ENCODE measurements around the gene AHDC1. TPM values are rescaled to one million over a fixed set of nuclear protein-coding genes. Genes with fewer than 3 reads are reported as not detected.

AHDC1 gene
- total RNA-seq, 2 experiments from 2014 or later, result 6.5 to 13.8 TPM

DNA sequence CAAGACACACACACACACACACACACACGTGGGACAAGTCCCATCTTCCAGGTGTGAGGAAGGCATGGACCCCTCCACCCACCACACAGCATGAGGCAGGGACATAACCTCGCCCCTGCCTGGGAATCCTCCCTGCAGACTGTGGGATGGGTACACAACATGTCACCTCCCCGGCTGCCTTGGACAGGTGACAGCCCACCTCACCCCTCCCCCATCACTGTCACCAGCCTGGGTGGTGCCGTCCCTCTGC lies 40.7 kb downstream of the AHDC1 start:
- H3K4me1 ChIP-seq (ENCODE audit: insufficient read depth, low read length, poor library complexity, severe bottlenecking), result peaks cover 13% of the 10 kb centered on the region
- intact Hi-C loops (cut with micrococcal nuclease; ENCODE audit: unreplicated experiment), result no loop called here
- no peak overlapping the region for H3K4me2 ChIP-seq (ENCODE audit: low read length)
- H3K9me2 ChIP-seq (ENCODE audit: insufficient read depth, low read length), result no peaks in the 10 kb centered on the region
- H2AFZ ChIP-seq (ENCODE audit: low read length), result no peak overlapping the region
- no peak overlapping the region for H3K27ac ChIP-seq (ENCODE audit: low read depth, low read length, poor library complexity, severe bottlenecking)
- ChIA-PET CTCF (ENCODE audit: unreplicated experiment) (no interaction called here), POLR2A (interaction anchor here (0.5 kb wide), 1 partner anchor 37 kb away, joined by 3 read pairs; no protein-coding TSS in a partner anchor)
- no peaks in the 10 kb centered on the region for H3K36me3 ChIP-seq (ENCODE audit: insufficient read depth, low read length)
- H3K79me2 ChIP-seq (ENCODE audit: insufficient read depth, low read depth, low read length), result no peaks in the 10 kb centered on the region
- no peak overlapping the region for H3K4me3 ChIP-seq (ENCODE audit: low read depth, low read length, poor library complexity, severe bottlenecking)
- no peaks in the 10 kb centered on the region for H4K20me1 ChIP-seq (ENCODE audit: insufficient read depth, low read length)
- no peak for DNase-seq (ENCODE audit: low spot score)
- TF ChIP-seq CTCF (conservative IDR thresholded peaks at IDR 0.05; ENCODE audit: low read length) (no peak), EZH2phosphoT487 (IDR thresholded peaks at IDR 0.05; ENCODE audit: borderline replicate concordance, low read depth, low read length) (no peak)
- no TSS peak for BruUV-seq (replicated peaks)
- no peaks in the 10 kb centered on the region for H3K9me3 ChIP-seq (ENCODE audit: low read length)

GRCh38 chr1:27562534-27563340 lies 41.2 kb downstream of the AHDC1 start:
- Histone ChIP-seq H3K36me3 (ENCODE audit: insufficient read depth, low read length) (no peaks in the 10 kb centered on the region), H2AFZ (ENCODE audit: low read length) (no peak overlapping the region), H3K27ac (ENCODE audit: low read depth, low read length, poor library complexity, severe bottlenecking) (no peak overlapping the region), H3K4me3 (ENCODE audit: low read depth, low read length, poor library complexity, severe bottlenecking) (no peak overlapping the region), H4K20me1 (ENCODE audit: insufficient read depth, low read length) (no peaks in the 10 kb centered on the region), H3K9me3 (ENCODE audit: low read length) (no peaks in the 10 kb centered on the region), H3K4me1 (ENCODE audit: insufficient read depth, low read length, poor library complexity, severe bottlenecking) (peaks cover 8% of the 10 kb centered on the region), H3K9me2 (ENCODE audit: insufficient read depth, low read length) (no peaks in the 10 kb centered on the region), H3K79me2 (ENCODE audit: insufficient read depth, low read depth, low read length) (no peaks in the 10 kb centered on the region), H3K4me2 (ENCODE audit: low read length) (no peak overlapping the region)
- TF ChIP-seq CTCF (conservative IDR thresholded peaks at IDR 0.05; ENCODE audit: low read length) (no peak), EZH2phosphoT487 (IDR thresholded peaks at IDR 0.05; ENCODE audit: borderline replicate concordance, low read depth, low read length) (no peak)
- BruUV-seq (replicated peaks), result no TSS peak
- intact Hi-C loops (cut with micrococcal nuclease; ENCODE audit: unreplicated experiment), result no loop called here
- ChIA-PET CTCF (ENCODE audit: unreplicated experiment) (no interaction called here), POLR2A (interaction anchor here (0.5 to 0.6 kb wide), 2 partner anchors 37 to 142 kb away, joined by 3 read pairs; no protein-coding TSS in a partner anchor)
- no peak for DNase-seq (ENCODE audit: low spot score)

DNA sequence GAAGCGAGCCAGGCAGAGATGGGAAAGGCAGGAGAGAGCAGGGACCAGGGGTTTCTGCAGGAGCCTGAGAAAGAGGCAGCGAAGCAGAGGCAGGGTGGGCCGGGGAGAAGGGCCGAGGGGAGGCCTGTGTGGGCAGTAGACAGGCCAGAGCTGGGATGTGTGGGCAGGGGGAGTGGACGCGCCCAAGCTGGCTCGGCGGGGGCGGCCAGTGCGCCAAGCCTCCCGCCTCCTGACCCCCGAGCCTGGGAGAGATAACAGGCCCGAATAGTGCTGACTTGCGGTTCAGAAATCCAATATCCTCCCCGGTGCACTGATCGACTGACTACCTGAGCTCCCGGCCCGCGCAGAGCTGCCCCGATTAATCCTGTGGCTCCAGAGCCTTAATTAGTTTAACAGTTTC lies 41.9 kb downstream of the AHDC1 start:
- H3K4me2 ChIP-seq (ENCODE audit: low read length), result no peak overlapping the region
- TF ChIP-seq EZH2phosphoT487 (IDR thresholded peaks at IDR 0.05; ENCODE audit: borderline replicate concordance, low read depth, low read length), result no peak
- no peak for TF ChIP-seq CTCF (conservative IDR thresholded peaks at IDR 0.05; ENCODE audit: low read length)
- no peak overlapping the region for H3K27ac ChIP-seq (ENCODE audit: low read depth, low read length, poor library complexity, severe bottlenecking)
- ChIA-PET CTCF (ENCODE audit: unreplicated experiment) (no interaction called here), POLR2A (interaction anchor here (0.6 kb wide), 1 partner anchor 141 kb away, joined by 3 read pairs; no protein-coding TSS in a partner anchor)
- H2AFZ ChIP-seq (ENCODE audit: low read length), result no peak overlapping the region
- DNase-seq (ENCODE audit: low spot score), result no peak
- H3K36me3 ChIP-seq (ENCODE audit: insufficient read depth, low read length), result no peaks in the 10 kb centered on the region
- no peaks in the 10 kb centered on the region for H3K9me3 ChIP-seq (ENCODE audit: low read length)
- no peaks in the 10 kb centered on the region for H4K20me1 ChIP-seq (ENCODE audit: insufficient read depth, low read length)
- no peaks in the 10 kb centered on the region for H3K9me2 ChIP-seq (ENCODE audit: insufficient read depth, low read length)
- intact Hi-C loops (cut with micrococcal nuclease; ENCODE audit: unreplicated experiment), result no loop called here
- no peak overlapping the region for H3K4me3 ChIP-seq (ENCODE audit: low read depth, low read length, poor library complexity, severe bottlenecking)
- no peaks in the 10 kb centered on the region for H3K79me2 ChIP-seq (ENCODE audit: insufficient read depth, low read depth, low read length)
- peaks cover 12% of the 10 kb centered on the region for H3K4me1 ChIP-seq (ENCODE audit: insufficient read depth, low read length, poor library complexity, severe bottlenecking)
- BruUV-seq (replicated peaks), result no TSS peak
